ENCODE data around the gene STRN3.

- TF ChIP-seq POLR2AphosphoS5 (IDR thresholded peaks at IDR 0.05; ENCODE audit: borderline replicate concordance, low read depth, low read length) (no peak), EZH2 (IDR thresholded peaks at IDR 0.05) (no peak), FOXP2 (optimal IDR thresholded peaks at IDR 0.05; ENCODE audit: control extremely low read depth, extremely low read length, insufficient read depth) (no peak)
Measured at GRCh38 chr14:31021576-31021949, 4.6 kb downstream of the STRN3 start.
